RPMI8226 (cell line): ENCODE measurements around the gene BCL2L12.

Source experiments
- DNase-seq: peaks from one replicate; pipeline ENCODE4 v3.0.0-alpha.2; 2015

BCL2L12 gene

DNA sequence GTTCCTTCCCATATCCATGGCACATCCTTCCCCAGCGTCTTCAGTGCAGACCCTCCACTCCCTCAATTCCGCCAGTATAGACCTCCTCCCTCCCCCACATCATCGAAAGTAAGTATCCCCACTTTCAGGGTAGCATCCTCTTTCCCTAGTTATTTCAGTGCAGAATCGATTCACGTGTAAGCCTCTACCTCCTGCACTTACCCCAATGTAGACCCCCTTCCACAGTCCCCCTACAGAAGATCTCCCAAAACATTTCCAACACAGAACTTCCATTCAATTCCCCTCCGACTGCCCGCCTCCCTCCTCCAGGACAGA, 740 bp upstream of the BCL2L12 start:
- DNase-seq, result no peak

GRCh38 chr19:49666120-49666444, 349 bp downstream of the BCL2L12 start:
- no peak for DNase-seq

- no peak for DNase-seq
These were observed 1.7 kb downstream of the BCL2L12 start for GRCh38 chr19:49667473-49667872.

GRCh38 chr19:49669516-49669915, 3.8 kb downstream of the BCL2L12 start:
- no peak for DNase-seq

- DNase-seq, result peak; percentile 81
These were observed 6.6 kb downstream of the BCL2L12 start for GRCh38 chr19:49672131-49672919.

DNA sequence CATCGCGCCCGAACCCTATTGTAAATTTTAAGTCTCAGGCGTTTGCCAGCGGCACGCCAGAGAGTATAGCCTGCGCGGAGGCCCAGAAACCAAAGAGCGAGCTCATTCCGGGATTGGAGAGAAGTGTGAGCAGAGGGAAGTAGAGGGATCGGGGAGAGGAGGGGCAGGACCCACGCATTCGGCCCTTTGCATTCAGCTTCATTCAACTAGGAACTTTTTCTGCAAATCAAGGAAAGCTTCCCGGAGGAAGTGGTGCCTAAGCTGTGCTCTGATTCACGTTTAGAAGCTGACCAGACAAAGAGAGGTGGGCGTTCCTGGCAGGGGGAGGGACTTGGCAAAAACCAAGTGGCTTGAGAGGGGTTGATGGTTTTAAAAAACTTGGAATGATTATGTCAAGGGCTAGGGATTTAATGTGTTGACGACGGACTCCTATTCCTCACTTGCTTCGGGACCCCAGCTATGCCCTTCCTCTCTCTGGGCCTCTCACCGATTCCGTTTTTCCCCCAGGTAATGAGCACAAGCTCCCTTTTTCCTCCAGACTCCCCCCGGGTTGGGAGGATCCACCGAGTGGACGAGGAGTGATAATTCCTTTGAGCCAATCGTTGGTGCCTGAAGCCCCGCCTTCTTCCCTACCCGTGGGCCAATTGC, 10.5 kb downstream of the BCL2L12 start:
- DNase-seq, result peak; percentile 91

- peak; percentile 99 for DNase-seq
These were observed 11.1 kb downstream of the BCL2L12 start for GRCh38 chr19:49676784-49677230.

- peak; percentile 63 for DNase-seq
These were observed 11.6 kb downstream of the BCL2L12 start, which contains the start of gene PRMT1 for GRCh38 chr19:49677231-49677900. TSS of gene PRMT1 (plus strand) at chr19:49677271. CDS start at chr19:49677281, 10 bp downstream.

DNA sequence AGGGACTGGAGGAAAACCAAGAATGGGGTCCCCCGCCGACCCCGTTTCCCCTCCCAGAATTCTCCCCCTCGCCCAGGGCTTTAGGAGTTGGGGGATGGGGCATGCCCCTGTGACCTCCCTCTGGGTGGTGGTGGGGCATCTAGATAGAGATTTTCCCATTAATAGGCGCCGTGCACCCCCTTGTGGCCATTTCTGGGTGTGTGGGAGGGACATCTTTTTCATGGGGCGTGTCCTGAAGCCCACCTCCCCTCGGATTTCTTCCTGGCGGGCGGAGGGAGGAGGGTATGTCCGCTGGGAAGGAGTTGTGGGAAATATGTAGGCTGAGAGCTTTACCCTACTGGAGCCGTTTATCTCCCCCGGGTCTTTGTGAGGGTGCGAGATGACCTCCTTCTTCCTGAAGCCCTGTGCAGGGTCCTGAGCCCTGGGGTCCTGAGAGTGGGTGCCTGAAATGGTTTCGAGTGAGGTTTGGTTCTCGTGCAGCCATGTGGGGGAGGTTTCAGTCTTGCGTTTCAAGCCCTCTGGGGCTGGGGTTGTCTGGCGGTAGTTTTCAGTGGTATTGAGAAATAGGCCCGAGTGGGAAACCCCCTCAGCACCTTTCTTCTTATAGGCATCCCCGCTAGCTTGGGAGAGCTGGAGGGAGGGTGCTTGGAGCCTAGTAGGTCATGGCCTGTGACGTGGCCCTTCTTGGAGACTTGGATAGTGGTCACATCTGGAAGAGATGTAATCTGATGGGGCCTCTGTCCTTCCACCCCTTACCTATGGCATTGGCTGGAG, 12.4 kb downstream of the BCL2L12 start:
- DNase-seq, result peak; percentile 86

DNA sequence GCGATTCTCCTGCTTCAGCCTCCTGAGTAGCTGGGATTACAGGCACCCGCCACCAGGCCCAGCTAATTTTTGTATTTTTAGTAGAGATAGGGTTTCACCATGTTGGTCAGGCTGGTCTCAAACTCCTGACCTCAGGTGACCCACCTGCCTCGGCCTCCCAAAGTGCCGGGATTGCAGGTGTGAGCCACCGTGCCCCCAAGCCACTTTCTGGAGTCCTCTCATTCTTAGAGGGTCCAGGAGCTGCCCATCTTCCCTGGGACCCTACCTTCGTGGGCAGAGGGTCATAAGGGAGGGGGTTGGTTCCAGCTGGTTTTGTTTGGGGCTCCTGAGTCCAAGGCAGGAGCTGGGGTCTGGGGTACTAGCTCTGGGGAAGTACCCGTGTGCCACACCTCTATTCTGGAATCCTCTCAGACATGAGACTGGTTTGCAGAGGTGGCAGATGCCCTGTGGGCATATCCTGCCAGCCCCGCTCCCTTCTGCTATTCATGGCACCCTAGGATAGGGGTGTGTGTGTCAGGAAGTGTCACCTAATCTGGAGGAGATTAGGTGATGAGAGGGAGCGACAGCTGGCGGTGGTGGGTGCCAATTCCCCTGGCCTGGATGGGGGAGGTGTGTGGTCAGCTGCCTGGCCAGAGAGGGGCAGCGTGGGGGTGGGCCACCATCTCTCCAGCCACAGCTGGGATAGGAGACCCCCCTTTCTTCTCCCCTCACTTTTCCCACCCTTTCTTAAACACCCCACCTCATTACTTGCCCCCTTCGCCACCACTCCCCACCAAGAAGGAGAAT, 13.4 kb downstream of the BCL2L12 start:
- no peak for DNase-seq

DNA sequence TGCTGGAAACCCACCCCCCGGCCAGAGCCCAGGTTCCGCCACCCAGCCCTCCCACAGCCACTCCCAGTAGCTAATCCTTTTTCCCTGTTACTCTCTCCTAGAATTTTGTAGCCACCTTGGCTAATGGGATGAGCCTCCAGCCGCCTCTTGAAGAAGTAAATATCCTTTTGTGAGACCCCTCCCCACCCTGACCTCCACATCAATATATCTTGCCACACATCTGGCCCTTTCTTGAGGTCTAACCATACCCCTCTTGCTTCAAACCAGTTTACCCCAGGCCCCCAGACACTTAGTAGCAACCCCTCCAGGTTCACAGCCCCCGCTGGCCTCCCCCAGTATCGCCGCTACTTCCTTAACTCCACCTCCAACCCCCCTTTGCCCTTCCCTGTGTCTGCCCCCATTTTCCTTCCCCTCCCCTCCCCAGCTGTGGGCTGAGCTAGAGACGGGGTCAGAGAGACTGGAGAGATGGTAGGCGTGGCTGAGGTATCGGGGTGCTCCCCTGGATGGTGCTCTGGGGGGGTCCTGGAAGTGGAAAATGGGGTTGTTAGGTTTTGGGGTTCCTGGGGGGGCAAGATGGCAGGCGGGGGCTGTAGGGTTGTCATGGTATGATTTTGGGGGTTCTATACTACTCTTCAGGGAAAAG, 14.2 kb downstream of the BCL2L12 start:
- no peak for DNase-seq

DNA sequence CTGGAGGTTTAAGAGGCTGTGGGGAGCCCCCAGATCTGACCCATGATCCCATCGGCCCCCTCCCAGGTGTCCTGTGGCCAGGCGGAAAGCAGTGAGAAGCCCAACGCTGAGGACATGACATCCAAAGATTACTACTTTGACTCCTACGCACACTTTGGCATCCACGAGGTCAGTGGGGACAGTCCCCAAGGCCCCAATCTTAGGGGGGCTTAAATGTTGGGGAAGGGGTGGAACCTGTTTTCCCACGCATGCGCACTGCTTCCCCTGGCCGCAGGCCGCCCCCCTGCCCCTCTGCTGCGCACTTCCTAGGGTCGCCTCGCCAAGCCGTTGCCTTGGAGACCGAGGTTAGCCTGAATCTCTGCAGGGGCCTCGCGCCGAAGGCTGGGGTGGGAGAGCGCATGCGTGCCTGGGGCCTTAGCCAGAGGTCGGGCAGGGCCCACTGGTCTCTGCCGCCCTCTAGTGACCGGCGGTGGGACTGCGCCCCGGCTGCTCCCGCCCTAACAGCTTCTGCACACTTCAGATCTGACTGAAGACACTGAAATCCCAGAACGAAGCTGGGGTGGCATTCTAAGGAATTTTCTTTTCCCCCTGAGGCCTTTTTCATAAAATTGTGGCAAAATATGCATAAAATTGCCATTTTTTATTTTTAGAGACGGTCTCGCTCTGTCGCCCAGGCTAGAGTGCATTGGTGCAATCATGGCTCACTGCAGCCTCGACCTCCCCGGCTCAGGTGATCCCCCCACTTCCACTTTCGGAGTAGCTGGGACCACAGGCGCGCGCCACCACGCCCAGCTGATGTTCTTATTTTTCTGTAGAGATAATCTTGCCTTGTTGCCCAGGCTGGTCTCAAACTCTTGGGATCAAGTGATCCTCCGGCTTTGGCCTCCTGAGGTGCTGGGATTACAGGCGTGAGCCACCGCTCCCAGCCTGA, 15.0 kb downstream of the BCL2L12 start:
- peak; percentile 89 for DNase-seq

DNA sequence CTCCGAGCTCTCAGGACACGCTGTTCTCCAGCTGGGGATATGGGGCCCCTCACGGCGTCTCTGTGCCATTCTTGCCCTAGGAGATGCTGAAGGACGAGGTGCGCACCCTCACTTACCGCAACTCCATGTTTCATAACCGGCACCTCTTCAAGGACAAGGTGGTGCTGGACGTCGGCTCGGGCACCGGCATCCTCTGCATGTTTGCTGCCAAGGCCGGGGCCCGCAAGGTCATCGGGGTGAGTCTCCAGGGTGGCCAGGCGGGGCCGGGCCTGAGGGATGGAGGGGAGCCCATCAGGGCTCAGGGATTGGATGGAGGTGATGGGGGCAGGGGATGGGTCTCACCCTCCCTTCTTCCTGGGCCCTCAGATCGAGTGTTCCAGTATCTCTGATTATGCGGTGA, 16.1 kb downstream of the BCL2L12 start:
- no peak for DNase-seq

DNA sequence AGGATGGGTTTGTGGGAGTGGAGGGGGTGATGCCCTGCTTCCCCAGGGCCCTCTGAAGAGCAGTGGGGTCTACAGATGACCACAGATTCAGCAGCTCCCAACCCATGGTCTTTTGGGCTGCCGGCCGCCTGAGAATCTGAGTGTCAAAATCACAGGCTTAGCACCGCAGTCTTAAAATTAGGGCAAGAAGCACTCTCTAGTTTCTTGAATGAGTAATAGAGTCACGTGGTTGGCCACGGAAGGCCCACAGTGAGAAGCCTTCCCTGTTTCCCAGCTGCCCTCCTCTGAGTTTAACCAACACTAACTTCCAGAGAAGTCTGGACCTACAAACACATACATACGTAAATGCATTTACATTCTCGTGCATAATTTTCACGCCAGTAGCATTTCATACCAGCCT, 16.5 kb downstream of the BCL2L12 start:
- DNase-seq, result no peak

- no peak for DNase-seq
These were observed 18.1 kb downstream of the BCL2L12 start for GRCh38 chr19:49683814-49684250.

DNA sequence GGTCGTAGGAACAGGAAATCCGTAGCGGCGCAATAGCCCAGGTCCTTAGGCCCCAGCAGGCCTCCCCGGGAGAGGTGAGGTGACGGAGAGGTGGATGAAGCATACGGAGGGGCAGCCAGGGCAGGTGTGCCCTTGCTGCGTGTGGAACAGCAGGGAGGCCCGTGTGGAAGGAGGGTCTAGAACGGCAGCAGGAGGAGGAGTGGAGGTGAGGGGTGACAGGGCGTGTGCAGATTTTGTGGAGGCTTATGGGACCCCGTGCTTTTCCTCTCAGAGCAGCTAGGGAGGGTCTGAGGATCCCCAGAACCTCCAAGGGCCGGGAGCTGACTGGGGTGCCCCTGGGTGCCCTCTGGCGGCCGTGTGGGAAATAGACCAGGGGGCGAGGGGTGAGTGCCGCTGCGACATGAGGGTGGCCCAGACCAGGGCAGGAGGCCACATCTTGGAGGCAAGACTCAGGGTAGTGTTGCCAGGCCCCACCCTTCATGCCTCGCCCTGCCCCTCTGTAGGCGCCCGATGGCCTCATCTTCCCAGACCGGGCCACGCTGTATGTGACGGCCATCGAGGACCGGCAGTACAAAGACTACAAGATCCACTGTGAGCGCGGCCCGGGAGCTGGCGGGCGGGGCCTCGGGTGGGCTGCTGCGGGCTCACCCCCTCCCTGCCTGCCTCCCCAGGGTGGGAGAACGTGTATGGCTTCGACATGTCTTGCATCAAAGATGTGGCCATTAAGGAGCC, 18.7 kb downstream of the BCL2L12 start:
- DNase-seq, result peak; percentile 43

DNA sequence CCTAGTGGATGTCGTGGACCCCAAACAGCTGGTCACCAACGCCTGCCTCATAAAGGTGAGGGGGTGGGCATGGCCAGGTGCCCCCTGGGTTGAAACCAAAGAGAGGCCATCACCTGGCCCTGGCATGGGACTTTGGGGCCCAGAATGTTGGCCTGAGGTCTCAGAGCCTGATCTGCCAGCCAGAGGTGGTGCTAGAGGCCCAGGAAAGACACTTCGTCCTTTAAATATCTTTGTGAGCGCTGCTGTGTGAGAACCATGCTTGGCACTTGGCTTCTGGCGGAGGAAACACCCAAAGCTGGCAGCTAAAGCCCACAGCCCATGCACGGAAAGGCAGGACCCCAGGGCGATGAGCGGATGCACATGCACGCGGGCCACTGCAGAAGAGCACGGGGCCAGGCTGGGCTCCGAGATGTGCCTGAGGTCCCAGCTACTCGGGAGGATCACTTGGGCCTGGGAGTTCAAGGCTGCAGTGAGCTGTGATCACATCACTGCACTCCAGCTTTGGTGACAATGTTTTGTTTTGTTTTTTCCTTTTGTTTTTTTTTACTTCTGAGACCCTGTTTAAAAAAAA, 19.3 kb downstream of the BCL2L12 start:
- DNase-seq, result no peak

GRCh38 chr19:49685845-49686332, 20.2 kb downstream of the BCL2L12 start:
- no peak for DNase-seq

DNA sequence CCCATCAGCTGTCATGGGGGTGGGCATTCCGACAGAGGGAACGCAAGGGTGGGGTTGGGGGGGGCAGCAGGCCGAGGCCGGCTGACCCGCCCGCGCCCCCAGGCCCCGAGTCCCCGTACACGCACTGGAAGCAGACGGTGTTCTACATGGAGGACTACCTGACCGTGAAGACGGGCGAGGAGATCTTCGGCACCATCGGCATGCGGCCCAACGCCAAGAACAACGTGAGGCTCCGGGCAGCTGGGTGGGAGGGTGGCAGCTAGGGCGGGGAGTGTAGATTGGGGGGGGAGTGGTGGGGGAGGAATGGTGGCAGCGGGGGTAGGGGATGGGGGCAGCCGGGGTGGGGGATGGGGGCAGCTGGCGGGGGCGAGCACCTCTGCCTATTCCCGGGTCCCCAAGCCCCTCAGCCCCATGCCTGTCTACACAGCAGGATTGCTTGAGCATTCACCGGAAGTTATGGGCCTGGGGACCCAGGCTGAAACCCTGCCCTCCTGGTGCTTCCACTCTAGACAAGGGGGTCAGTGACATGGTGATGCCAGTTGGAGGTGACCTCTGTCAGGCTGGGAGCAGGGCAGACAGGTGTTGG, 20.9 kb downstream of the BCL2L12 start:
- no peak for DNase-seq
